Activated T-helper 9 cell treated with anti-CD3 and anti-CD28 coated beads, Interleukin-2, amount 50 U/mL, for 16 hours (primary cell): Measurements from ENCODE around the gene HUS1B.
"Not testable (repeated sequence)": the region's sequence is repeated elsewhere in the genome, so short reads cannot be mapped to it uniquely, and the experiment has no call there.

Experiments used
- DNase-seq: peaks from one replicate; pipeline ENCODE4 v3.0.0-alpha.2; 2020; ENCODE audit warnings: low read depth

HUS1B gene

DNA sequence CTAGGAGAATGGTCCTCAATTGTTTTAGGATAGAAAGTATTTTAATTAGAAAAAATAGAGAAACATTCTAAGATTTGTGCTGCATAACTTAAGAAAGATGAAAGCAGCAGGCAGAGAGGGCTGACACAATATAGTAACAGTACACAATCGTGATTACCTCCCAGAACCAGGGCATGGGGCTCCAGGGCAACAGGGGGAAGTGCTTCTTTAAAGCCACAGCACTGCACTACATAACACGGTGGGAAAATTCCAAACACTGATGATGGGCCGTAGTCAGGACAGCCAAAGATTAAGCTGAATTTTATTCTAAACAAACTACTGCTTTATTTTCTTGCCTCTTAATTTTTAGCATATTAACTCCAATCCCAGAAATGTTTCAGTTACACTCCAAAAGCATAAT lies 21.6 kb upstream of the HUS1B start:
- DNase-seq = no peak

DNA sequence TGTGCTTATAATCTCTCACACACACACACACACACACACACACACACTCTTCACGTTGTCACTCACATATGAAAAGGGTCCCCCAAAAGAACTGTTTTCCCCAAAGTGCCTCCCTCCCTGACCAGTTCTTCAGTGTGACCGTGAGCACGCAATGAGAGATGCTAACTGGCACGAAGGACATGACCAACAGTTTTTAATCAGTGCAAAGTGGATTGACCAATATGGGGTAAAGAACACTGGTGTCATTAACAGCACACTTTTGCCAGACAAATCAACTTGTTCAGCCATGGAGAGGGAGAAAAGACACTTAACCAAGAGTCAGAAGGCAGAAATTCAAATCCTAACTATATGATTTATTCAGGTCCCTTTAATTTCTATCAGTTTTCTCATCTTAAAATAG lies 21.0 kb upstream of the HUS1B start:
- DNase-seq = no peak

DNA sequence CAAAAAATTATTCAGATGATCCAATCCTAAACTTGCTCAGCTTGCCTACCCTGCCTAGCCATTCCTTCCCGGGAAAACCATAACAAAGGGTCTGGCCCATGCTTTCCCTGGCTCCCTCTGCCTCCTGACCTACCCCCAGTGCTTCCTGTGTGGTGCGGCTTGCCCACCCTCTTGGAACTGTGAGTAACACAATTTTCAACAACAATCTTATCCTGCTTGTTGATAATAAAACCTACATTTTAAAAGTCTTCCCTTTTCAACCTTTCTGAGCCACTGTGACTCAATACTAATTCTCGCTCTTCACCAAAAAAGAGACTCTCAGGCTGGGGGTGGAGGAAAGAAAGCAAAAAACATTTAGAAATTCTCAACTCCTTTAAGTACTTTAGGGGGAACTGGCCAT lies 18.1 kb upstream of the HUS1B start:
- DNase-seq = no peak

DNA sequence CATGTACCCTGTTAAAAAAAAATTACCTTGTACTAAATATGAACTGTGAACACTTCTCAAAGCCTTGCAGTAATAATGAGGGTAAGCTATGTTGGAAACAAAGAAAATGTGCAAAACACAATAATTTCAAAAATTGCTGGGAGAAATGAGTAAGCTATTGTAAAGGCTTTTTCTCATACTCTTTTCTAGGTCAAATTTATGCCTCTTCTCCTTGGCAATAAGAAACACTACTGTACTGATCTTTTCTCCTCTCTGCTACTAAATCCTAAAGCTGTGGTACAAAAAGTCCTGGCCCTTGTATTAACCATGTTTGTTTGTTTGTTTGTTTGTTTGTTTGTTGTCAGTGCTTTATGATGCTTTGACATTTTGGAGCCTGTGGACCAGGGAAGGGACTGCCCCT lies 17.5 kb upstream of the HUS1B start:
- DNase-seq = no peak

DNA sequence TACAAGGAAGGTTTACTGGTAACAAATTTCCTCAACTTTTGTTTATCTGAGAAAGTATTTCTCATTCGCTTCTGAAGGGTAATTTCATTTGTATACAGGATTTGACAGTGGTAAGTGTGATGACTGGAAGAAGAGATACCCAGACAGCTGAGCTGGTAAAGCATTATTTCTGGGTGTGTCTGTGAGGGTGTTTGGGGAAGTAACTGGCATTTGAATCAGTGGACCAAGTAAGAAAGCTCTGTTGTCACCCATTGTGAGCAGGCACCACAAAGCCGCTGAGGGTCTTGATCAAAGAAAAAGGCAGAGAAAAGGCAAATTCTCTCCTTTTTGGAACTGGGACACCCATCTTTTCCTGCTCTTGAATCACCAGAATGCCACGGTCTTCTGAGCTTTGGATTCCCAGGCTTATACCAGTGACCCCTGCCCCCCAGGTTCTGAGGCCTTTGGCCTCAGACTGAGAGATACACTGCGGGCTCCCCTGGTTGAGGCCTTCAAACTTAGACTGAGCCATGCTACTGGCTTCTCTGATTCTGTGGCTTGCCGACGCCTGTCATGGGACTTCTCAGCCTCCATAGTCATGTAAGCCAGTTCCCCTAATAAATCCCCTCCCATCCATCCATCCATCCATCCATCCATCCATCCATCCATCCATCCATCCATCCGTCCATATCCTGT lies 10.5 kb upstream of the HUS1B start:
- DNase-seq = no peak

DNA sequence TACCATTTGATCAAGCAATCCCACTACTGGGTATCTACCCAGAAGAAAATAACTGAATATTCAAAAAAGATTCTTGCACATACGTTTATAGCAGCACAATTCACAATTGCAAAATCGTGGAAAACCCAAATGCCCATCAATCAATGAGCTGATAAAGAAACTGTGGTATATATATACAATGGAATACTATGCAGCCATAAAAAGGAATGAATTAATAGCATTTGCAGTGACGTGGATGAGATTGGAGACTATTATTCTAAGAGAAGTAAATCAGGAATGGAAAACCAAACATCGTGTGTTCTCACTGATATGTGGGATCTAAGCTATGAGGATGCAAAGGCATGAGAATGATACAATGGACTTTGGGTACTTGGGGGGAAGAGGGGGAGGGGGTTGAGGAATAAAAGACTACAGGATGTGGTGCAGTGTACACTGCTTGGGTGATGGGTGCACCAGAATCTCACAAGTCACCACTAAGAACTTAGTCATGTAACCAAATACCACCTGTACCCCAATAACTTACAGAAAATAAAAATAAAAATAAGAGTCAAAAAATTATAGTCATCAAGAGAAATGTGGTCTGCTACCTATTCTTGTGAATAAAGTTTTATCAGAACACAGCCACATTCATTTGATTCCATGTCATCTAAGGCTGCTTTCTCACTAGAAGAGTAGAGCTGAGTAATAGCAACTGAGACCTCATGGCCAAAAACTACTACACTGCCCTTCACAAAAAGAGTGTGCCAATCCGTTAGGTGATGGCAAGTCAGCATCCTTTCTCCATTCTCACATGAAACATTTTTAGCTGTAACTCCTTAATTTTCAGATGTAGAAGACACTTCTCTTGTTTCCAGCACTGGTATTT lies 8.7 kb upstream of the HUS1B start:
- DNase-seq = no peak

DNA sequence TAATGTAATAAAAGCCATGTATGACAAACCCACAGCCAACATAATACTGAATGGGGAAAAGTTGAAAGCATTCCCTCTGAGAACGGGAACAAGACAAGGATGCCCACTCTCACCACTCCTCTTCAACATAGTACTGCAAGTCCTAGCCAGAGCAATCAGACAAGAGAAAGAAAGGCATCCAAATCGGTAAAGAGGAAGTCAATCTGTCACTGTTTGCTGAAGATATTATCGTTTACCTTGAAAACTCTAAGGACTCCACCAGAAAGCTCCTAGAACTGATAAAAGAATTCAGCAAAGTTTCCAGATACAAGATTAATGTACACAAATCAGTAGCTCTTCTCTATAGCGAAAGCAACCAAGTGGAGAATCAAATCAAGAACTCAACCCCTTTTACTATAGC lies 6.9 kb upstream of the HUS1B start:
- DNase-seq = not testable (repeated sequence)

DNA sequence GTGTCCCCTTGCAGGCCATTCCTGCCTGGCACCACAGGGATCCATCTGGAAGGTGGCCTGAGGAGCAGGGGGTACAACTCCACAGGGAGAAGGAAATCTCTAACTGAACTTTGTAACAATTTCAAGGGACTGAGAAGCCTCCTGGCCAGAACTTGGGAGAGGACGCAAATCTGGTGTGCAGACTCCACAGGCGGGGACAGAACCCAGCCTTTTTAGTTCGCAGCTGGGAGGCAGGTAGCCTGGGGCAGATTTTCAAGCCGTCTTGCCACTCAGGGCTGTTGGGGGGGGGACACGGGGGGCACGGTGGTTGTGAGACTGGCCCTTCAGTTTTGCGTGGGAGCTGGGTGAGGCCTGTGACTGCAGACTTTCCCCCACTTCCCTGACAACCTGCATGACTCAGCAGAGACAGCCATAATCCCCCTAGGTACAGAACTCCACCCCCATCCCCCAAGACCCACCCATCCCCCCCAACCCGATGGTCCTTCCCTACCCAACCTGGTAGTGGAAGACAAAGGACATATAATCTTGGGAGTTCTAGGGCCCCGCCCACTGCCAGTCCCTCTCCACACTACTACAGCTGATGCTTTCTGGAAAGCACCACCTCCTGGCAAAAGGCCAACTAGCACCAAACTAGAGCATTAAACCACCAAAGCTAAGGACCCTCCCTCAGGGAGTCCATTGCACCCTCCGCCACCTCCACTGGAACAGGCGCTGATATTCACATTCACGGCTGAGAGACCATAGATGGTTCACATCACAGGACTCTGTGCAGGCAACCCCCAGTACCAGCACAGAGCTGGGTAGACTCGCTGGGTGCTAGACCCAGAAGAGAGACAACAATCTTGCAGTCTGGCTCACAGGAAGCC lies 3.0 kb upstream of the HUS1B start:
- no peak for DNase-seq

DNA sequence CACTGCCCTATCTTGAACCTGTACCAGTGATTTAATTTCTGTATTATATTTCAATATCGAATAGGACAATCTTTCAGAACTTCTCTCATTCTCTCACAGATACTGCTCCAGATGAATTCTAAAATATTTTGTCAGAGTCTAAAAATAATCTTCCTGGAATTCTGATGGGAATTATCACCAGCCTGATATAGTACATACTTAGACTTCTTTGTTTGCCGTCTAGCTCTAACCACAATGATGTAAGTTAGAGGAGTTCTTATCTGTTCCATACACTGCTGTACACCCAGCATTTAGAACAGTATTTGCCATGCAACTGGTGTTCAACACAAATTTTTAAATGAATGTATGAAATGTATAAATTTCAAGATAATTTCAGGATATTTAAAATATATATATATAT lies 1.3 kb upstream of the HUS1B start:
- DNase-seq = no peak

DNA sequence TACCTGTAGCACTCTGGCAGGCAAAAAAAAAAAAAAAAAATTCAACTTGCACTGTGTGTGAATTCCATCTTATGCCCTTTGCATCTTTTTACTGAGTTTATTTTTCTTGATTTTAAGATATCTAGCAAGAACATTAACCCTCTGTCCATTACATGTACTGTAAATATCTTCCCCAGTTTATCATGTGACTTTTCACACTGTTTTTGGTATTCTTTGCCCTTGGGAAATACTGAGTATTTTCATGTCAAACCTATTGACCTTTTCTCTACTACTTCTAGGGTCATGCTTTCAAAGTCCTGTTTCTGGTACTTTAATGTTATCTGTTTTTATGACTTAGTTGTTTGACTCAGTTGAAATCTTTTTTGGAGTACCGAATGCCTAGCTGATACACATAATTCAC lies 843 bp upstream of the HUS1B start:
- no peak for DNase-seq

DNA sequence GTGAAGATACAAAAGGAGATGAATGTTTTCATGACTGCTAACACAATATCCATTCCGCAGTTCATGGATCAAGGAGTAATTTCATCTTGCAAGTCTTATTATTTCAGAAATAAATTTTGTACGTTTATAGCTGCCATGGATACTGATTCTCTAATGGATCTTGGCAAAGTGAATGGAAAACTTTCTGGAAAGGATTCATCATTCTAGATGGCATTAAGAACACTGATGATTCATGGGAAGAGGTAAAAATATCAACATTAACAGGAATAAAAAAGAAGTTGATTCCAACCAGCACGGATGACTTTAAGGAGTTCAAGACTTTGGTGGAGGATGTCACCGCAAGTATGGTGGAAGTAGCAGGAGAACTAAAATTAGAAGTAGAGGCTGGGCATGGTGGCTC lies 2.8 kb downstream of the HUS1B start:
- DNase-seq = no peak

DNA sequence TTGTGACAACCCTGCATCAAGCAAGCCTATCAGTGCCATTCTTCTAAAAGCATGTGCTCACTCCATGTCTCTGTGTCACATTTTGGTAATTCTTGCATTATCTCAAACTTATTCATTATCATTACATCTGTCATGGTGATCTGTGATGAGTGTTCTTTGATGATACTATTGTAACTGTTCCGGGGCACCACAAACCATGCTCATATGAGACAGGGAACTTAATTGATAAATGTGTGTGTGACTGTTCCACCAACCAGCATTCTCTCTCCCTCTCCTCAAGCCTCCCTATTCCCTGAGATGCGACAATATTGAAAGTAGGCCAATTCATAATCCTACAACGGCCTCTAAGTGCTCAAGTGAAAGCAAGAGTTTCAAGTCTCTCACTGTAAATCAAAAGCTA lies 4.0 kb downstream of the HUS1B start:
- no peak for DNase-seq

DNA sequence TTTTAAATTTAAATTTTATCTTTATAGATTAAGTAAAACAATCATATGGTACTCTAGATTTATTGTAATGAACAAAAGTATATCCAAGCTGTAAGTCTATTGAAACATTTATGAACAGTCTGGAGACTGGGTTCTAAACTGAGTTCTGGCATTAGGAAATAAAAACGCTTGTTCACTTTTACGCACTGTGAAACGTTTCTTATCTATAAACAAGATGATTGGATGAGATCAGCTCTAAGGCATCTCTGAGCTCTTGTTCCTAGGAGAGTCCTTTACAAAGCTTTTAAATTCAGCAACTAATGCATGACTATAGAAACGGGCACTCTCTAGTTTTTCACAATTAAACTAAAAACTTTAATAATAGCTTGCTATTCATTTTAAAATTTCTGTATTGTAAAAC lies 6.8 kb downstream of the HUS1B start:
- DNase-seq = no peak

DNA sequence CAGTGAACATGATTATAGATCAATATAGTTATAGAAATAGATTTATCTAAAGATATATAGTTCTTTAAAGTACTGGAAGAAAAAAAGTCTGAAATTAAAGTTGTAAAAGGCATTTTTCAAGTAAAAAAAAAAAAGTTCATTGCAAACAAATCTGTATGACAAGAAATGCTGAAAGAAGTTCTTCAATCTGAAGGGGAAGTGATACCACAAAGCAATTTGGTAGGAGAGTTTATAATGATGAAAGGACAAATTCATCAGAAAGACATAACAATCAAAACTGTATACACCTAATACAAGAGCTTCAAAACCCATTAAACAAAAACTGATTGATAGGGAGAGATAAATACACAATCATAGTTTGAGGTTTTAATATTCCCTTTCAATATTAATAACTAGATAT lies 14.1 kb downstream of the HUS1B start:
- DNase-seq = no peak

DNA sequence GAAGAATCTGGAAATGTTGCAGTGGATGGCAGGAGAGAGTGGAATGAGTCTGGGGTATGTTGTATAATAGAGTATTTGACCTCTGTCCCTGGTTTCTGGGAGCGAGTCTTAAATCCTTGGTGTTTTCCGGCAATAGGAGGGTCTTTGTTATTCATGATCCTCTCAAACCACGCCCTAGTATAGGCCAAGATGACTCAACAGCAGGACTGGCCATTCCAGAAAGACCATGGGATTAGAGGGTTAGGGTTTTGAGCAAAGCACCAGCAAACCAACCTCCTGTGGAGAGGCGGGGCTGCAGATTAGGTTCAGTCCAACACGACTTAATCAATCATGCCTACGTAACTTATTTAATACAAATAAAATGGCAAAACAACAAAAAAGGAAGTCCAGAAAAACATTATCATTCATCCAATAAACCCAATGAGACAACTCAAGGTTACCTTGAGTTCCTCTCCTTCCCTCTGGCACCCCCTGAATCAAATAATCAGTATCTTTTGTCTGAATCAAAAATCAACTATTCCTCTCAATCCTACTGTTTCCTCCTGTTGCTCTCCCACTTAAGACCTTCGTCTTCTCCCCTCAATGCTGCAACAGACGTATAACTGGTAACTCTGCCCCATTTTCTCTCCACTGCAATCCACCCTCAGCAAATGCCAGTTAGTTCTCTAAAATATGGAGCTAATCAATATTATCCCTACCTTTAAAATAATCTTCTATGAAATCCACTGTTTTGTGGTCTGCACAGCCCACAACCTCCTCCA lies 15.5 kb downstream of the HUS1B start:
- DNase-seq = no peak

DNA sequence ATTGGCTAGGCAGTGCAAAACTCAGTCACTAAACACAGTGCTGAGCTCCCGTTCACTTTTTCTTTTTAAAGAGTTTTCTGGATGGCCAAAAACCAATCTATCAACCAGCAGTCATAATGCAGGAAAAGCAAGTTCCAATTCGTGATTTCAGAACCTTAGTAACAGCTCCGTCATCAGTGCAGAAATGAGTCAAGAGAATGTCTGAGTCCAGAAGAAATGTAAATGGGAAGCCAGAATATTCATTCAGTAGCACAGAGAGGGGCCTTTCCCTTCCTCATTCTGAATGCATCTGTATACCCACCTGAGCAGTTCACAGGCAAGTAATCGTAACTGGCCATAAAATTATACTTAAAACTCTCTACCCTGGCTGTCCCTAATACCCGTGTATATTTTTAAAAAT lies 20.4 kb downstream of the HUS1B start:
- no peak for DNase-seq

DNA sequence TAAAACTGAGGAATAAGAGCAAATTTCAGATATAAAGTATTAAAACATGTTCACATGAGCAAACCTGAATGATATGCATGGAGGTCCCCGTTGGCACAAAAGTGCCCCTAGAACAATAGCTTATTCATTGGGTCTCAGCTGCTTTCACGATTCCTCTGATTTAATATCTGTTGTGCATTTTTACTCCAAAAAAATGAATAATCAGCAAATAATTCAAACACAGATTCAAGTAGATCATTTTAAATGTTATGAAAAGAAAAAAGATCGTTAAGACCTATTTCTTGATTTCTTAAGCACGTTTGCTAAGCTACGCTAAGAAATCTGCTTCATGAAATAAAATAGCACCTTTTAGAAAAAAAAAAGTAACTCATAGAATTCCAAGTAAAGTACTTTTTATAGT lies 21.7 kb downstream of the HUS1B start:
- DNase-seq = no peak

DNA sequence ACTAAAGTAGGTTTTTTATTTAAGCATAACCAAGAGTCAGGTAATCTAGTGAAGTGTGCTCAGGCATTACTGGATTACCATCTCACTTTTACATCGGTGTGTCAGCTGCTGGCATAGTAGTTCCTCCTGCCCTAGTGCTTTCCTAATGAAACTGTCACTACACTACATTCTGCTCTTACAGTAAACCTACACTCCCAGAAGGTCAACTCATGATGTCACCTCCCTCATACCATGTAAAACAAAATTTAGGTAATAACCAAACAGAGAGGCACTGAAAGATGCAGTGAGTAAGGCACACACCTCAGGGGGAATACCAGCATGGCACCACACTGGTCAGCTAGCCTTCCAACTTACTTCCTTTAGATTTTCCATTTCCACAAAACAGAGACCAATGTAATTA lies 23.3 kb downstream of the HUS1B start:
- DNase-seq = no peak

DNA sequence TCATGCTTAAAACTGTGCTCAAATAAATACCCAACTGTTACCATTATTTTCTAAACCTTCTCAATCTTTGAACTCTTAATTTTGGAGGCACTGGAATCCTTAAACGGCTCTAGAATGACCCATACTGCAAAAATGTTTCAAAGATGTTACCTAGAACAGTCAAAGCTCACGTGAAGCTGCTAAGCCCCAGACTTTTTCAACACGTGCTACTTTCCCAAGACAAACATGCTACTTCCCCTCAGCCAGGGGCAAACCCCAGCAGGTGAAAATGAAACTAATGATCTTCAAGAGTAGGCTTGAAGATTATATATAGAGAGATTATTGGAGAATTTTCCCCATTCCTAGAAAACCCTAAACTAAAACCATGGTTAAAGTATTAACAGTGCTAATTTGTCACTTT lies 28.1 kb downstream of the HUS1B start:
- DNase-seq = no peak

DNA sequence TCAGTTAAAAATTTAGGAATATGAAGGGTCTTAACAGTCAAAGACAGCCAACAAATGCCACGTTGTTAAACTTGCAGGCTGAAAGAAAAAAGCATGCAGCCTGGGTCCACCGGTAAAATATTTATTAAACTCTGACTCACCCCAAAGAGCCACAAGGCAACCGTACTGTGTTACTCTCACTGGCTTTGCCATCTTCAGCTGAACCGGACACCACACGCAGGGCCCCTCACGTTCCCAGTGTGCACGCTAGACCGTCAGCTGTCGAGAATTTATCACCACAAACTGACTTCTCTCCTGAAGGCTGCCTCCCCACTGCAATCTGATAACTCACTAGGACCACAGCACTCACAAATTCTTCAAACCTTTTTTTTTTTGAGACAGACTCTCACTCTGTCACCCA lies 30.7 kb downstream of the HUS1B start:
- DNase-seq = no peak

DNA sequence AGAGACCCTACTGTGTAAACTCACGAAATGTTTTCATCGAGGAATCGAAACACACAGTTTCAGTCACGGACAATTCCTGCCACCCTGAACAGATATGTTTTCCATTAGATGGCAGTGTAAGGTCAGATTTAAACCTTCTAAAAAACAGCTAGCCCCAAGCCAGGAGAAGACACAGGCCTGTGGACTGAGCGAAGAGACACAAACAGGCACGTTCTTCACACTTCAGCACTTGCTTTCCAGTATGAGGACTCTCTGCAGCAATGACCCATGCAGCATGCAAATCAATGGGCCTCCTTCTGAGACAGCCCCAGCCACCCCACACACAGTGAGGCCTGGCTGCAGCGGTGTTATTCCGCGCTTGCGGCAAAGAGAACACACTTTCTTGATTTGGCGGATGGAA lies 31.9 kb downstream of the HUS1B start:
- DNase-seq = no peak

DNA sequence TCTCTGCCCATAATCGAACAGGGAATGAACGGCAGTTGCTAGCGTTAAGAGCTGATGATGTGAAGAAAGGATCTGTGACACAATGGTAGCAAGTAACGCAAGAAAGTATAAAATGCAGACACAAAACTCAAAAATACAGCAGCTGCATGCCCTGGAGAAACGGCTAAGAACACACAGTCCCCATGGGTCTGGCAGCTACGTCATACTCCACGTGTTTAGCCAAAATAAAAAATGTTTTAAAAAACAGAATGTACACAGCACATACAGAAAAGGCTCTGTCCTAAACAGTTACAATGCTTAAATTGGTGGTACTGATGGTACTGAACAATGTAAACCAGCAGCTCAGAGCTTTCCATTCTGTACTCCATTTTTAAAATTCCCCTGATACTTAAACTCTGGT lies 34.4 kb downstream of the HUS1B start:
- DNase-seq = no peak
